GM12873 (cell line): Measurements from ENCODE around the gene POFUT1.

ENCODE experiments used
- TF ChIP-seq, protein P1 (sequence below): IDR thresholded peaks from 2 replicates; pipeline ENCODE4 v1.5.1; 2012; ENCODE audit warnings: low read depth, mild to moderate bottlenecking, moderate library complexity, low read length, control low read depth; ENCODE audit not compliant: insufficient read depth; ENCODE audit errors: missing control alignments

POFUT1 gene

DNA sequence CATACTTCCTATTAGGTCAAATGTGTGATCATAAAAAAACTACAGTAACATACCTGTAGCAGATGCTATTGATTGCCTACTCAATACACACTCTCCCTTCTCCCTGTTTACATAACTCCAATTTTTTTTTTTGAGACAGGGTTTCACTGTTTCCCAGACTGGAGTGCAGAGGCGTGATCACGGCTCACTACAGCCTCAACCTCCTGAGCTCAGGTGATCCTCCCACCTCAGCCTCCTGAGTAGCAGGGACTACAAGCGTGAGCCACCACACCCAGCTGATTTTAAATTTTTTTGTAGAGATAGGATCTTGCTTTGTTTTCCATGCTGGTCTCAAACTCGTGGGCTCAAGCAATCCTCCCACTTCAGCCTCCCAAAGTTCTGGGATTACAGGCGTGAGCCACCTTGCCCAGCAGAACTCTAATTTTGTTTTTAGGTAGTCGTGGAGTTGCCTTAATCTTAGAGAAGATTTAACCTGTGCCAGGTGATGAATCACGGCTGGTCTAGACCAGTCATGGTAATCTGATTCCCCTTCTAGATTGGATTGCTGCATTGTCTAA lies 55.8 kb downstream of the POFUT1 start:
- TF ChIP-seq, protein P1, sequence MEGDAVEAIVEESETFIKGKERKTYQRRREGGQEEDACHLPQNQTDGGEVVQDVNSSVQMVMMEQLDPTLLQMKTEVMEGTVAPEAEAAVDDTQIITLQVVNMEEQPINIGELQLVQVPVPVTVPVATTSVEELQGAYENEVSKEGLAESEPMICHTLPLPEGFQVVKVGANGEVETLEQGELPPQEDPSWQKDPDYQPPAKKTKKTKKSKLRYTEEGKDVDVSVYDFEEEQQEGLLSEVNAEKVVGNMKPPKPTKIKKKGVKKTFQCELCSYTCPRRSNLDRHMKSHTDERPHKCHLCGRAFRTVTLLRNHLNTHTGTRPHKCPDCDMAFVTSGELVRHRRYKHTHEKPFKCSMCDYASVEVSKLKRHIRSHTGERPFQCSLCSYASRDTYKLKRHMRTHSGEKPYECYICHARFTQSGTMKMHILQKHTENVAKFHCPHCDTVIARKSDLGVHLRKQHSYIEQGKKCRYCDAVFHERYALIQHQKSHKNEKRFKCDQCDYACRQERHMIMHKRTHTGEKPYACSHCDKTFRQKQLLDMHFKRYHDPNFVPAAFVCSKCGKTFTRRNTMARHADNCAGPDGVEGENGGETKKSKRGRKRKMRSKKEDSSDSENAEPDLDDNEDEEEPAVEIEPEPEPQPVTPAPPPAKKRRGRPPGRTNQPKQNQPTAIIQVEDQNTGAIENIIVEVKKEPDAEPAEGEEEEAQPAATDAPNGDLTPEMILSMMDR: no peak

DNA sequence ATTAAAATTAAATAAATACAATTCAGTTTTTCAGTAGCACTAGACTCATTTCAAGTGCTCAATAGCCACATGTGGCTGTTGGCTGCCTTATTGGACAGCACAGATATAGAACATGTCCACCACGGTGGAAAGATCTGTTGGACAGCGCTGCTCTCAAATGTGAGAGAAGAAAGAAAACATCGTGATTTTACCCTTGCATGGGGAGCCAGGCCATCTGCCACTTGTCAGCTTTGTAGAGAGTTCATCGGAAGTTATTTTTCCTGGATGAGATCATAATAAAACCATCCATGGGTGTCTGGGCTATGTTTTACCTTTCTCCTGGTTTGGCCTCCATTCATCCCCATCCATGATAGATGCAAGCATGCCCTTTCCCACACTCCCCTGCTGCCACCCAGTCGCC lies 63.9 kb downstream of the POFUT1 start:
- TF ChIP-seq, protein P1: no peak

DNA sequence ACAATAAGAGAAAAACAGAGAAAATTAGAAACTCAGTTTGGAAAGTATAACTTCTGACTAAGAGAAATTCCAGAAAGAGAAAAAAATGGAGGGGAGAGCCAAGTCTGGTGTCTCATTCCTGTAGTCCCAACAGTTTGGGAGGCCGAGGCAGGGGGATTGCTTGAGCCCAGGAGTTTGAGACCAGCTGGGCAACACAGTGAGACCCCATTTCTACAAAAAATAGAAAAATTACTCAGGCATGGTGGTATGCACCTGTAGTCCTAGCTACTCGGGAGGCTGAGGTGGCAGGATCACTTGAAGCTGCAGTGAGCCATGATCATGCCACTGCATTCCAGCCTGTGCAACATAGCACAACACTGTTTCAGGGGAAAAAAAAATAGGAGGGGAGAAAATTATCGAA lies 66.7 kb downstream of the POFUT1 start:
- TF ChIP-seq, protein P1: no peak

DNA sequence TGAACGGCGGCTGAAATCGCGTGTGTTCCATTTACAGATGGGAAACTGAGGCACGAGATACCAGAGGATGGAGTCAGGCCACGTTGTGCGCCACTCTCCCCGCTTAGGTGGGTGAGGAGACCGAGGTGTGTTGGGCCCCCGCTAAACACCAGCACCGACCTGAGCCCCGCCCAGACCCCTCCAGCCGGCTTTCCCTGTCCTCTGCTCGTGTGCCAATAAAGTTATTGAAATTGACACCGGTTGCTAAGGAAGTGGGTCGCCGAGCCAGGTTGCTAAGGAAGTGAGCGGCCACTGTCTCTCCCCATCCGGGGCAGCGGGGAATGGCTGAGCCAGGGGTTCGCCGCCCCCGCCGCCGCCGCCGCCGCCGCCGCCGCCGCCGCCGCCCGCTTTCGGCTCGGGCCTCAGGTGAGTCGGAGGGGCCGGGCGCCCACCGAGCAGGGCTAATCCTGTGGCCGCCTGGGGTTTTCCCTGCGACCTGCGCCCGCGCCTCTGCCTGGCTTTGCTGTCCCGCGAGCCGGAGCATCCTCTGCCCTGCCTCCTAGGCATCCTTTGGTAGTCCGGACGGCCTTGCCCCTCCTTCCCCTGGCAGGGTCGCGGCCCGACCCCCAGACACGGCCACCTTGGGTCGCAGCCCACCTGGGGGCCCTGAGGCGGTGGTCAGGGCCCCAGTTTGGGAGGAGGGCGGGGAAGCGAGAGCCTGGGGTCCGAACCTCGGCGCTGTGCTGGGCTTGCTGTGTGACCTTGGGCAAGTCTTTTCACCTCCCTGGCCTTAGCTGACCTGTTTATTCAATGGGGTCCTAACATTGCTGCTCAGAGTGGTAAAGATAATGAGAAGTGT lies 69.9 kb downstream of the POFUT1 start, which contains the start of gene KIF3B:
Gene KIF3B (plus strand): TSS at position 291 of the 838 bp plus-strand sequence. CDS start 32,127 bp downstream, outside the sequence.
- TF ChIP-seq, protein P1: no peak

DNA sequence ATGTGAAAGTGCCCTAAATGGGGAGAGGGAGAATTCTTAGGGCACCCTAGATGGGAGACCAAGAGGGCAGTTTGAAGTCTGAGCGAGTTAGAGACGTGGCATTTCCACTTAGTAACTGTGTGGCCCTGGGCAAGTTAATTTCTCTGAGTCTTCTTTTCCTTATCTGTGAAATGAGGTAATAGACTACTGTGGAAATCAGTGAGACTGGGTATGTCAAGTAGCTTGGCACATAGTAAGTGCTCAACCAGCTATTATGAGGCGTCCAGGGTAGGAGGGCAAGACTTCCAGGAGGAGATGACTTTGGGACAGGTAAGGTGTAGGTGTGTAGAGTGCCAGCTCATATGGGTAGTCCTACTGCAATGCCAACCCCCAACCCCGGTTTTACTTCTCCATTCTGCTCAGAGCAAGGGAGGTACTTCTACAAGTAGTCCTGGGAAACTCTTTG lies 70.5 kb downstream of the POFUT1 start:
- TF ChIP-seq, protein P1: no peak

DNA sequence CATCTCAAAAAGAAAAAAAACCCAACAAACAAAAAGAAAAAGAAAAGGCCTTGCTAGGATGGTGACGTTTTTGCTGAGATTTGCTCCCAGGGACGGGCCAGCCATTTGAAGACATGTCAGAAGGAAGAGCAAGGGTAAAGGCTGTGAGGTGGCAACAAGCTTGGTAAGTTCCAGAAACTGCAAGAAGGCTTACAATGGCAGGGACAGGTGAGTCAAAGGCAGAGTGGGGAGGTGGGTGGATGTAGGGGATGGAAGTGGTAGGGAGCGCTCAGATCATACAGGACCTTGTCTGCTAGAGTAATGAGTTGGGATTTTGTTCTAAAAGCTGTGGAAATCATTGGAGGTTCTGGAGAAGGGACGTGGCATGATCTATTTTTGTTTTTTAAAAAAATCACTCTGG lies 74.0 kb downstream of the POFUT1 start:
- TF ChIP-seq, protein P1: no peak

DNA sequence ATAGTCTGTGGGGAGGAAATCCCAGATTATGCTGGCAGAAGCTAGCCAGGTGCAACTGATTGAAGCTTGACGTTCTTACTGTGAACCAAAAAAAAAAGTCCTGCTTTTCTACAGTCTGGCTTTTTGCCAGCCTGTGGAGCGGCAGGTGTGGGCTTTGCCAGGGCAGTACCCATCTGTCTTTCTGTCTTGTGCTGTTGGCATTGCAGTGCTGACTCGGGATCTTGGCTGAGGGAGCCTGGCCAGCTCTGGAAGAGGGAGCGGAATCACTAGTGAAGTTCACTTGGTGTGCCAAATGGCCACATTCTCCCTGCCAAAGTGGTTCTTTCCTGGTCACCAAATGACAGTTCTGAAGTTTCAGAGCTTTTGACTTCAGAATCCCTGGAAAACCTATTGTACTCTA lies 74.8 kb downstream of the POFUT1 start:
- TF ChIP-seq, protein P1: no peak
